C1 segment of cervical spinal cord (tissue), 14 donors: Measurements from ENCODE around the gene LRRTM2.
"Not testable (repeated sequence)": the region's sequence is repeated elsewhere in the genome, so short reads cannot be mapped to it uniquely, and the experiment has no call there.

ENCODE experiments used
- DNase-seq, 14 donors: peaks; one replicate each; lab custom pipeline; 2025; lab: John Stamatoyannopoulos, UW

LRRTM2 gene, protein sequence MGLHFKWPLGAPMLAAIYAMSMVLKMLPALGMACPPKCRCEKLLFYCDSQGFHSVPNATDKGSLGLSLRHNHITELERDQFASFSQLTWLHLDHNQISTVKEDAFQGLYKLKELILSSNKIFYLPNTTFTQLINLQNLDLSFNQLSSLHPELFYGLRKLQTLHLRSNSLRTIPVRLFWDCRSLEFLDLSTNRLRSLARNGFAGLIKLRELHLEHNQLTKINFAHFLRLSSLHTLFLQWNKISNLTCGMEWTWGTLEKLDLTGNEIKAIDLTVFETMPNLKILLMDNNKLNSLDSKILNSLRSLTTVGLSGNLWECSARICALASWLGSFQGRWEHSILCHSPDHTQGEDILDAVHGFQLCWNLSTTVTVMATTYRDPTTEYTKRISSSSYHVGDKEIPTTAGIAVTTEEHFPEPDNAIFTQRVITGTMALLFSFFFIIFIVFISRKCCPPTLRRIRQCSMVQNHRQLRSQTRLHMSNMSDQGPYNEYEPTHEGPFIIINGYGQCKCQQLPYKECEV

DNA sequence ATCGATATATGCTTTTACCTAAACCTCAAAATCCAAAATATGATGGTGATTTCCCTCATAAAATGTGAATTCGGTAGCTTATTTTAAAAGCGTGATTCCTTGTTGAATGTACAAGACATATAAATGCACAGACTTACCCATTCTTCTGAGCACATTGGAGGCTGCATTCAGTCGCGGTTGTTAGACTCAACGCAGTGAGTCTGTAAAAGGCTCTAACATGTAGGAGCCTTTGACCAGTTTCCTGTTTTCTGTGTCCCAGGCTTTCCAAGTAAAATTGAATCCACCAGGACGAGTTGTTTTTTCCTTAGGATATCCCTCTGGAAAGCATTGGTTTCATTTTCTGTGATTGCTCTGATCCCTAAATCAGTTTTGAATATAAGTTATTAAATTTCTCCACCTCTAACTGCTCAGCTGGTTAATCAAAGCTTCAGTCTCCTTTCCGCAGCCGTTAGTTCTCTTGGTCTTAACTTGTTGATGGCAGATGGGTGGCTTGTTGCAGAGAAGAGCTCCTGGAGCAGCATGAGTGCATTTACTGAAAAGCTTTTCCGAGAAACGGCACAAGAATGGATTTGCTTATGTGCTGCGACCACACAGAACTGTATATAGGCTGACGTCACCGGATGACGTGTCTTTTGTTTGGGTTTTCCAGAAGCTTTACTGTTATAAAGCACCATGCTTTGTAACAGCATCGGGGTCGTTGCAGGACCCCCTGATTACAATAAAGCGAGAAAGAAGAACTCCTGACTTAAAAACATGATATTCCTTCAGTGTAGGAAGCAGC is at the start of gene LRRTM2:
LRRTM2 (minus strand) TSS at position 565 of the 781 bp plus-strand sequence; CDS start at position 141, 424 bp downstream.
- peak in 11 of 14 donors; percentile 25 to 89 (median 44) for DNase-seq

DNA sequence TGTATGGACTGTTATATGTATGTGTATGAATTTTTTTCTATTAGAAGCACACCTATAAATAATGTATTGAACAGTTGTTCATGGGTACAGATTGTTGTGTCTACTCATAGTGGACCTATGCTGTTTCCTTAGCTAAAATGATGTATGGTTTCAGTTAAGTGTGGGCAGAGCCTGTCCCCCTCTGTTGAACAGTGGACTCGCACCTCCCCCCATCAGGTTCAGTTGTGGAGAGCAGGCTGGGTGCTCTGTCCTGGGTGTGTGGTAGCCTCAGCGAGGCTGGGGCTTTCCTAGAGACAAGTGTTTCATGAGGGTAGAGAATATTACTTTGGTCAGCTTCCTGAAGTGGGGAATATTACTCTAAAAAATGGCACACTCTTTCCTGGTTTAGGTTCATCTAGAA is 47.4 kb upstream of the LRRTM2 start:
- no peak for DNase-seq

DNA sequence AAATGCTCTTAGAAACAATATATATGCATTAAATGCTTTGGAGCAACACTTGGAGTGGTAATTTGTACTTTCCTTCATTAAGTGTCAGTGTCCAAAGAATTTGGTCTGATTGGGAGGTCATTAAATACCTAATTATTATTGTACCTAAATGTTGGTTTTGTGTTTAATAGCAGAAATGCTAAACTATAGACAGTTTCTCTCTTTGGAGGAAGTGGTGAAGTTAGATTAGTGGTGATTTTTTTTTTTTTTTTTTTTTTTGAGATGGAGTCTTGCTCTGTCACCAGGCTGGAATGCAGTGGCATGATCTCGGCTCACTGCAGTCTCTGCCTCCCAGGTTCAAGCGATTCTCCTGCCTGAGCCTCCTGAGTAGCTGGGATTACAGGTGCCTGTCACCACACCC is 46.2 kb upstream of the LRRTM2 start:
- not testable (repeated sequence) for DNase-seq

DNA sequence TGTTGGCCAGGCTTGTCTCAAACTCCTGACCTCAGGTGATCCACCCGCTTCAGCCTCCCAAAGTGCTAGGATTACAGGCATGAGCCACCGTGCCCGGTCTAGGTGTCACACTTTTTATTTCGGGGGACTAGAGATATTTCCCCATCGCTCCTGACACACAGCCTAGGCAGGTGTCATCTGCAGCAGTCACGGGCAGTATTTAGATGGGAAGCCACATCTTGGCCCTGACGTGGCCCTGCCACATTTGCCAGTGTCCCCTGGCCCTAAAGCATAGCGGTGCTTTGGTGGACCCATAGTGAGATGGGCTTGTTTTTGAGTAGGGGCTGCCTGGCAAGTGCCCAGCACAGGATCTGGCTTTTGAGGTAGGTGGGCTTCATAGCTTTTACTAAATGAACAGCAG is 45.0 kb upstream of the LRRTM2 start:
- no peak for DNase-seq

DNA sequence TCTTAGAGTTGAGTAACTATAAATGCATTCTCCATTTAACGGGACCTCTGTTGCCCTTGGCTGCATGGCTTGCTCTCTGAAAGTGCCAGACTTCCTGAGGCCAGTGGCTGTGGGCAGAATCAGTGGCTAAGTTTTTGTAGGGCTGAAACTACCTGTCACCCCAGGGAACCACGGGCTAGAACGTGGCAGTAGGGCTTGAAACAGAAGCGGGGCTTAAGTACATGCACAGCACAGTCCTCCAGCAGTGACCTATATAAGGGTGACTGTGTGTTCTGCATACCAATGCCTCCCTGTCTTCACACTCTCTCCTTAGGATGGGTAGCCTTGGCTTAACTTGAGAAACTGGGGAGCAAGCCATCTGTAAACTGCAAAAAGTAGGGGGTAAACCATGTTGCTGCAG is 43.6 kb upstream of the LRRTM2 start:
- DNase-seq = peak in 1 of 14 donors; percentile 12

DNA sequence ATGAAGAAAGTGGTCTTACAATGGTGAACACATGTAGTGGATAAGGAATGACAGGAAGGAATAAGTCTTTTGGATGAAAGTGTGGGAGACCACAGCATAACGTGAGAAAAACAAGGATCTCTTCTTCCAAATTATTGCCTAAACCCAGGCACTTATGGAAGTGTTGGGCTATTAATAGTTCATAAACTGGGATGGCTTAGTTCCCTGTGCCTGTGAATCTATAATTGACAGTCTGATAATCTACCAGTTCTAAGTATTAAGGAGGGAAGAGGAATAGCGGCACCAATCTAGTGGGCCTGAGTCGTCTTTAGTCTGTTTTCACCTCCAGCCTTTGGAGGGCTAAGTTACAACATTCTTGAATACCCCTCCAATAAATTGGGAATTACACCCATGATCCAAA is 39.2 kb upstream of the LRRTM2 start:
- no peak for DNase-seq

DNA sequence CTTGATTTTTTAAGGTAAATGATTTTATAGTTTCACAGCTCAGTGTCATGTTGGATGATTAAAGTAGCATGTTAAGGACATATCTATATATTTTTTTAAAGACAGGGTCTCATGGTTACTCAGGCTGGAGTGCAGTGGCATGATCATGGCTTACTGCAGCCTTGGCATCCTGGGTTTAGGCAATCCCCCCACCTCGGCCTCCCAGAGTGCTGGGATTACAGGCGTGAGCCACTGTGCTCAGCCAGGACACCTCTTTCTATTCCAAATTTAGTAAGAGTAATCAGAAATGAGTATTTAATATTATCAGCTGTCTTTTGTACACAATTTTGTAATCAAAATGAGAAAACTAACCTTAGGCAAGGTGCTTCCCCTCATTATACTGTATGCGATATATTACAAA is 38.6 kb upstream of the LRRTM2 start:
- no peak for DNase-seq

DNA sequence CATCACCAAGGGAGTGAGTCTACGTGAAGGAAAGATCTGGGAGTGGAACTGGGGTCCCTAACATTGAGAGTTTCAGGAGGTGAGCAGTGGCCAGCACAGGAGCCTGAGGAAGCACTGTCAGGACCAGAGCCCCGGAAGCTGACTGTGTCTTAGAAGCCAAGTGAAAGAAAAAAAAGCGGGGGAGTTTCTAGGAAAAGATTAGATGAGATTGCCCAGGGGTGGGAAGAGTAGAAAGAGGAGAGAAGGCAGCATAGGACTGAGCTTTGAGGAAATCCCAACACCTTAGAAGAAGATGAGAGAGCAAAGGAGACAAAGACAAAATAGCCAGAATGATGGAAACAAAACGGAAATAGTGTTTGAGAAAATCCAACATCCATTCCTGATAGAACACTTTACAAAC is 37.0 kb upstream of the LRRTM2 start:
- DNase-seq = no peak

DNA sequence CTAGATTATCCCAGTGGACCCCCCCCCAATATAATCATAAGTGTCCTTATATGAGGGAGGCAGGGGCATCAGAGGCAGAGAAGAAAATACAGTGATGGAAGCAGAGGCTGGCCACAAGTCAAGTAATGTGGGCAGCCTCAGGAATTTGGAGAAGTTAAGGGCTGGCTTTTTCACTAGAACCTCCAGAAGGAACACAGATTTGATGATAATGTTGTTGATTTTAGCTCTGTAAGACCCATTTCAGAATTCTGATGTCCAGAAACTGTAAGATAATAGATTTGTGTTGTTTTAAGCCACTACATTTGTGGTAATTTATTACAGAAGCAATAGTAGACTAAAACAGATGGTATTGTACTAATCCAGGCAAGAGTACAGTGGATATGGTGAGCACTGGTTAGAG is 36.3 kb upstream of the LRRTM2 start:
- no peak for DNase-seq

DNA sequence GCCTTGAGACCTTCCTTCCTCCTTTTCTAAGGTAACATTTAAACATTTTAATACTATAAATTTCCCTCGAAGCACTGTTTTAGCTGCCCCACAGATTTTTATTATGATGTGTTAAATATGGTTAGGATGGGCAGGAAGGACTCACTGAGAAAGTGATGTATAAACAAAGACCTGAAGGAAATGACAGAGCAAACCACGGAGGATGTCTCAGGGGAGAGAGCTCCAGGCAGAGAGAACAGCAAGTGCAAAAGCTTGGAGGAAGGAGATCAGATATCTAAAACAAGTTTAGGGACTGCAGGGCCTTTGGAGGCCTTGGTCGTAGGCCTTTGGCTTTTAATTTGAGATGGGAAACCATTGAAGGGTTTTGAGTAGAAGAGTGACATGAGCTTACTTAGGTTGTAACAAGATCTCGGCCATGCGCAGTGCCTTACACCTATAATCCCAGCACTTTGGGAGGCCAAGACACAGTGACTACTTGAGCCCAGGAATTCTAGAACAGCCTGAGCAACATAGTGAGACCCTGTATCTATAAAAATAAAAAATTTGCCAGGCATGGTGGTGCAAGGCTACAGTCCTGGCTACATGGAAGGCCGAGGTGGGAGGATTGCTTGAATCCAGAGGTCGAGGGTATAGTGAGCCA is 35.5 kb upstream of the LRRTM2 start:
- no peak for DNase-seq

DNA sequence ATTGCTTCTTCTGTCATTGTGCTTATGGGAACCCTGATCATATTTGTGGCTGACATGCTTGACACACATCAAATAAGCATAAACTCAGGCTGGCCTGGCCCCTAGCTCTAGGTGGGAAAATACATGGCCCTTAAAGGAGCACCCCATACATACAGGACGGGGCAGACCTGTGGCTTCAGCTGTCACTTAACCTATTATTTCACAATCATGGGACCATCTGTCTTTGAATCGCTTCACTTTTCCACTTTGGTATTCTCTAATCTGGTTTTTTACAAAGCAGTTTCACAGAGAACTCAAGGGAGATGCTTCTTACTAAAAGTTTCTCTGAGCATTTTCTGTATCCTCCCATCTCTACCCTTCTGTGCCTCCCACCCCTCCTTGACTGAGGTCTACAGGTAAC is 34.6 kb upstream of the LRRTM2 start:
- no peak for DNase-seq

DNA sequence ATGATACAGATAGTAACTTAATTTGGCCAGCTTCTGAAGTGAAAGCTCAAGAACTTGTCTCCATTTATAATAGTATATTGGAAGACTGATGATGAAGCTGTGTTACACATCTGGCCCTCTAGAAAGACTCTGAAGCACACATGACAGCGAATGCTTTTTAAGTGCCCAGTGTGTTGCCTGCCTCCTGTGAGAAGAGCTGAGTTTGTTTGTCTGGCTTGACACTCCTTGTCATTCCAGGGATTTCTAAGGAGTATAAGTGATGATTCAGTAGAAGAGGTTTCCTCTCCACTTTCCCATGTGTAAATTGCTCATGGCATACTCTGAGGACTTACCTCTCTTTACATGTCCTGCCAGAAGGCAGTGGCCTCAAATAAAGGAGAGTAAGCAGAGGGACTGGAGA is 30.4 kb upstream of the LRRTM2 start:
- no peak for DNase-seq

DNA sequence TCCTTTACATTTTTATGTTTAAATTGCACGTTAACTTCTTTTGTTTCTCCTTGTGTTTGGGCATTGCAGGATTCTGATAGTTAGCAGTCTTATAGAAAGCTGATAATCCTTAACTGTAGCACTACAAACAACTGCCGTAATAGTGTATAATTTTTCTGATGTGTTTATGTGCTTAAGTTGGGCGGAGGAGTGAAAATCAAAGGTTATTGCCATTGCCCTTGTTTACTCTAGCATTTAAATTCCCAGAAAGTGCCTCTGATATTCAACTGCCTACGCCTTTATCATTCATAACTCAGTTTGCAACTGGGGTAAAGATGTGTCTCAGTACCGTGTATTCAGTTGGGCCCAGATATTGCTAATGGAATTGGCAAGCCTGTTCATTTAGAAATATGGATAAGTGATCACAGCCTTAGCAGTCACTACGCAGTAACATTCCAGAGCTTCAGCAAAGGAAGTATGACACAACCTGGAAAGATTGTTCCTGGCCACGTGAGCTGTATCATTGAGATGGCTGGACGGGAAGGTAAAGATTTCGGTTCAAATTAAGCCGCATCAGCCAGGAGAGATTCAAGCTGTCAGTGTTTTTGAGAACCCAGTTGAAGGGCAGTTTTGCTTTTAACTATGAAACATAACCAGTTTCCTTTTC is 28.1 kb upstream of the LRRTM2 start:
- no peak for DNase-seq

DNA sequence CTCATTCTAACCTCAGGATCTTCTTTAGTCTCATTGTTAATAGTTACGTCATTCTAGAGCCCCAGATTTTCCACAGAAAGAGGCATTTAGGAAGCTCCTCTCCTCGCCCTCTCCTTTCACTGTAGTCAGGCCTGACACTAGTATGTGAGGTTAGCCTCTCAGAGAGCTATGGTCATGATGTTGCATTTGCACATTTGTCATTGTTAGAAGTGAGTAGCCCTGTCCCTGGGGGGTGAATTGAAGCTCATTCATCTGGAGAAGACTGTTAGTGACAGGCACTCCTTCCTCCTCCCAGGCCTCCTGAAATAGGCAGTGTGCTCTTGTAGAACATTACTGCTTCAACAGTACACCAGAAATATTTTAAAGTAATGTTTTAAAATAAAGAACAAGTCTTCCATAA is 26.6 kb upstream of the LRRTM2 start:
- peak in 1 of 14 donors; percentile 34 for DNase-seq

DNA sequence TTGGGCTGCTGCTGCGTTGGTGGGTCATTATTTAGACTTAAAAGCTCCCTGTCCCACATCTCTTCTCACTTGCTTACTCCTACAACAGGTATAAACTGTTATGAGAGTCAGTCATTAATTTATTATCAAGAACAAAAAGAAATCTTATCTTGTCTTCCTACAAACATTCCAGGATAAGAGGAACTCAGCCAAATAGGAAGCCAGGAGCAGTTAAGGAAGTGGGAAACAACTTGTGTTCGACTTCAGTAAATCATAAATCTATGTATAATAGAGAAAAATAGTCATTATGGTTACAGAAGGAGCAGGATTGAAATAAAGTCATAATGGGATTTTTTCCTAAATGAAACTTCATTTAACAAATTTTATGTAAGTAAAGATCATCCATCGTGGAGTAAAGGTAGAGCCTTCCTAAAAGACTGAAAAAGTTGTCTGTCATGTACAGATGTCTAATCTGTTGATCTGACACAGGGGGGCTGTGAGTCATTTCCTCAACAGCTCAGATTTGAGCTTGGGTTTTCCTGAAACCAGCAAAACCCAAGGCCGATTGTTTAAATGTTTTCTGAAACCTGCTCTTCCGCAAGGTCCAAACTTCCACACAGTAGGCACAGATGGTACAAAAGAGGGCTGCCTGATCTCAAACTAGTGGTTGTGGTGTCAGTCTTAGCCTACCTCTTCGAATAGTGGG is 25.3 kb upstream of the LRRTM2 start:
- DNase-seq = no peak

DNA sequence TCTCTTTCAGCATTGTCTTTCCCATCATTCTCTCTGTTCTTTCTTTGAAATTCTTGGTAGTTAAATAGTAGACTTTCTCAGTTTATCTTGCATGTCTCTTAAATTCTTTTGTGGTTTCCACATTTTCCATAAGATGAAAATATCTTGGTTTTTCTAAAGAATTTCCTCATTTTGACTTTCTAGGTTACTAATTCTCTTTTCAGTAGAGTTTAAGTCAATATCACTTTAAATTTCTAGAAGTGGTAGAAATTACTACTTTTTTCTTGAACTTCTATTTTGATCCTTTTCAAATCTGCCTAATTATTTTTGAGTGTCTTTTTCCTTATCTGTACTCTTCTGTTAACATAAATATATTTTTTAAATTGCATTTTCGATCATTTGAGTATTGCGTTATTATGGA is 23.6 kb upstream of the LRRTM2 start:
- no peak for DNase-seq

DNA sequence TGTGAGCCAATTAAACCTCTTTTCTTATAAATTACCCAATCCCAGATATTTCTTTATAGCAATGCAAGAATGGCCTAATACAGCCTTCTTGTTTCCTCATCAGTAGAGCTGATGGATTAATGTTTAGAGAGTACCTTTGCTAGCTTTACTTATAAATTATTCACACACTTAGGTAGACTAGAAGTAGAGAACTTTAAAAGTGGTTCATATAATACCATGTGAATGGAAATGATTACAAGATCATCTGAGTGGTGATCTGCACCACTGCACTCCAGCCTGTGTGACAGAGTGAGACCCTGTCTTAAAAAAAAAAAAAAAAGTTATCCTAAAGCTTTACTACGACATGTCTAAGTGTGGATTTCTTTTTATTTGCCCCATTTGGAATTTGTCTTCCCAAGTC is 23.2 kb upstream of the LRRTM2 start:
- no peak for DNase-seq

DNA sequence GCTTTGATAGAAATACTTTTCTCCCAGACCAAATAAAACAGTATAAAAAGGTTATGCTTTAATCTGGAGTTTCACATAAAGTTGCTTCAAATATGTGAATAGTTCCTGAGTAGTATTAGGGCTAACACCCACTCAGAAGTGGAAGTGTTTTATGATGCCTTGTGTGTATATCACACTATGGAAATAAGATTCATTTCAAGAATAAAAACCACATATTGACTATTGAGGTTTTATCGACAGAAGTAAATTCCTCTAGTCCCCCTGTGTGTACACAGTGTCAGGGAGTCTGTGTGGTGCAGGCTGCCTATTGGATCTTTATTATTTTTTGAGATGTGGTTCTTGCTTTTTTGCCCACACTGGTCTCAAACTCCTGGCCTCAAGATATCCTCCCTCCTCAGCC is 20.8 kb upstream of the LRRTM2 start:
- DNase-seq = no peak

DNA sequence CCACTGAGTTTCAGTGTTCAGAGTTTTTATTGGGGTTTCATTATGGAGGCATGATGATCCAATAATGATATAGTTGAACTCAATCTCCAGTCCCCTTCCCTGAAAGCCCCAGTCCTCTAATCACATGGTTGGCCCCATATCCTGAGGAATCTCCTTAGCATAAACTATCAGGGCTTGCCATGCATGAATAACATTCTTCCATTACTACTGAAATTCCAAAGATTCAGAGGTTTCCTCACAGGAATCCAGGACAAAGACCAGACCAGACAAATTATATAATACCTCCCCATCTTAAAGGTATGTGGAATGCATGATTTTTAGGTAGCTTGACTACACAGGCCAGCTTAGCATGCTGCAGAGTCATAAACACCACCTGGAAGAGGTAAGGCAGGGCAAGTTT is 15.5 kb upstream of the LRRTM2 start:
- DNase-seq = no peak

DNA sequence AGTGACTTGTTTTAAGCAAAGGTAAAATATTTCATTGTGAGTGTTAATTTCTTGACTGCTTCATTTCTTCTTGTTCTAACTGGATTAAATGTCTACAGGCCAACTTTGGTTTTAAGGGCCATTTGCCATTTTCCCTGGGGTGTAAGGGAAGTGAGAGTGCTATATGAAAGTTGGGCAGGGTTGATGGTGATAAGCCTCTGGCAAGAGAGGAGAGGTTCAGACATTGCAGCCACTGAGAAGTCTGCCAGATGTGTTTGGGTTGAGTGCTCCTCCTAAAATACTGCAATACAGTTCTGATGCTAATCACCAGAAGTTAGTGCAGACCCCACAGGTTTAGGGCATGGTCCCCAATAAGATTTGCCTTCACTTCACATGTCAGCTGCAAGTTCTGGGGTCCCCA is 14.9 kb upstream of the LRRTM2 start:
- no peak for DNase-seq

DNA sequence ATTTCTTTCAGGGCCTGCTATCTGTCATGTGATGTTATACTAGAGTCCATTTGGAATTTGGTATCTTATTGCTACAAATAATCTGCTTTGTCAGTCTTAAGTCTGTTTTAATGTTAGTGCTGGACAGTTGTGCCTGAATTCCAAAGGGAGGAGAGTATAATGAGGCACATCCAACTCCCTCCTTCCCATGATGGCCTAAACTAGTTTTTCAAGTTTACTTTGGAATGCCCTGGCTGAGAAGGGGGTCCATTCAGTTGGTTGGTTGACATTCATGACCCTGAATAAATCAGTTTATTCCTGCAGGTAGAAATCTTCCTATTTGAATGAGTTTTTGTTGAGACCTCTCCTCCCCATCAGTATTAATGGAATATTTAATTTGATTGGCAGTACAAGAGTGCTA is 9.4 kb upstream of the LRRTM2 start:
- DNase-seq = no peak
